HEK293 (cell line): ENCODE measurements around the gene FMNL1.

Experiments
- CTCF ChIA-PET: fragments of 350-600 bp; formaldehyde crosslinking; extraction: SDS; loops from one replicate; lab custom pipeline; 2021; ENCODE audit warnings: antibody characterized with exemption; lab: Yijun Ruan, JAX
- POLR2A ChIA-PET: fragments of 300-600 bp; formaldehyde crosslinking; extraction: SDS; loops from one replicate; lab custom pipeline; 2020; ENCODE audit warnings: antibody characterized with exemption, inconsistent platforms; lab: Yijun Ruan, JAX
- H3K27ac ChIP-seq: fragments of 200-500 bp; sonication (Bioruptor generic); 2 replicates; pipeline ENCODE4 v1.5.1; 2014; ENCODE audit warnings: low read depth, low read length, control low read depth, inconsistent platforms; ENCODE audit errors: extremely low read depth
- H3K36me3 ChIP-seq, 2 experiments: fragments of 200-500 bp in 1 of 2; sonication (Bioruptor generic) in 1 of 2; 1 replicate in 1 of 2; 2 replicates in 1 of 2; pipeline ENCODE4 v1.5.1; 2014 to 2017; ENCODE audit warnings: inconsistent platforms in 2 of 2, low read length in 2 of 2; ENCODE audit not compliant: control insufficient read depth in 2 of 2, insufficient read depth in 1 of 2
- H3K4me1 ChIP-seq: fragments of 200-500 bp; sonication (Bioruptor generic); 2 replicates; pipeline ENCODE4 v1.5.1; 2014; ENCODE audit warnings: mild to moderate bottlenecking, low read length, inconsistent platforms; ENCODE audit not compliant: control insufficient read depth, insufficient read depth
- H3K4me3 ChIP-seq: 2 replicates; pipeline ENCODE4 v1.5.1; 2011; ENCODE audit warnings: low read depth, mild to moderate bottlenecking, control low read depth, low read length, moderate library complexity
- H3K9me3 ChIP-seq: fragments of 200-500 bp; sonication (Bioruptor generic); 2 replicates; pipeline ENCODE4 v1.5.1; 2014; ENCODE audit warnings: low read depth, low read length, inconsistent platforms; ENCODE audit not compliant: control insufficient read depth, insufficient read depth
- EGR2 ChIP-seq: fragments of 450-650 bp; formaldehyde crosslinking; IDR thresholded peaks from 2 replicates; pipeline ENCODE4 v1.5.1; 2016; ENCODE audit warnings: low read depth, missing biosample characterization, missing genetic modification characterization
- FEZF1 ChIP-seq: fragments of 450-650 bp; formaldehyde crosslinking; IDR thresholded peaks from 2 replicates; pipeline ENCODE4 v1.5.1; 2016; ENCODE audit warnings: missing biosample characterization, missing genetic modification characterization
- SETDB1 ChIP-seq: IDR thresholded peaks from one replicate; pipeline ENCODE4 v1.6.1; 2017; ENCODE audit warnings: mild to moderate bottlenecking, low read length, moderate library complexity, mixed read lengths; ENCODE audit not compliant: insufficient read length
- WT1 ChIP-seq: fragments of 450-650 bp; formaldehyde crosslinking; IDR thresholded peaks from 2 replicates; pipeline ENCODE4 v1.5.1; 2016; ENCODE audit warnings: missing biosample characterization, missing genetic modification characterization
- YY2 ChIP-seq: fragments of 450-650 bp; formaldehyde crosslinking; IDR thresholded peaks from 2 replicates; pipeline ENCODE4 v1.5.1; 2016; ENCODE audit warnings: missing biosample characterization, missing genetic modification characterization
- ZFHX2 ChIP-seq: fragments of 450-650 bp; formaldehyde crosslinking; conservative IDR thresholded peaks from 2 replicates; pipeline ENCODE4 v1.5.1; 2016; ENCODE audit warnings: missing biosample characterization, missing genetic modification characterization
- ZNF112 ChIP-seq: fragments of 450-650 bp; formaldehyde crosslinking; IDR thresholded peaks from 2 replicates; pipeline ENCODE4 v1.5.0; 2017; ENCODE audit warnings: missing biosample characterization, missing genetic modification characterization
- ZNF239 ChIP-seq: fragments of 450-650 bp; formaldehyde crosslinking; IDR thresholded peaks from 2 replicates; pipeline ENCODE4 v1.5.1; 2016; ENCODE audit warnings: missing biosample characterization, missing genetic modification characterization
- ZNF677 ChIP-seq: fragments of 450-650 bp; IDR thresholded peaks from 2 replicates; pipeline ENCODE4 v1.5.0; 2018; ENCODE audit warnings: missing biosample characterization, mild to moderate bottlenecking, missing genetic modification characterization, moderate library complexity
- ZNF707 ChIP-seq: fragments of 450-650 bp; formaldehyde crosslinking; IDR thresholded peaks from 2 replicates; pipeline ENCODE4 v1.5.1; 2016; ENCODE audit warnings: missing biosample characterization, missing genetic modification characterization
- ZNF843 ChIP-seq: fragments of 450-650 bp; formaldehyde crosslinking; IDR thresholded peaks from 2 replicates; pipeline ENCODE4 v1.5.1; 2016; ENCODE audit warnings: missing biosample characterization, missing genetic modification characterization
- TF ChIP-seq, protein P1 (sequence below): fragments of 450-650 bp; formaldehyde crosslinking; IDR thresholded peaks from 2 replicates; pipeline ENCODE4 v1.5.1; 2016; ENCODE audit warnings: missing biosample characterization, missing genetic modification characterization
- TF ChIP-seq, protein P2 (sequence below): sonication (generic); formaldehyde crosslinking; IDR thresholded peaks from 2 replicates; pipeline ENCODE4 v1.8.1; 2022; ENCODE audit warnings: mild to moderate bottlenecking, moderate library complexity, missing genetic modification reagents
- TF ChIP-seq, protein P3 (sequence below): fragments of 450-650 bp; formaldehyde crosslinking; IDR thresholded peaks from 2 replicates; pipeline ENCODE4 v1.5.1; 2016; ENCODE audit warnings: missing biosample characterization, missing genetic modification characterization
- TF ChIP-seq, protein P4 (sequence below): fragments of 450-650 bp; IDR thresholded peaks from 2 replicates; pipeline ENCODE4 v1.5.1; 2018; ENCODE audit warnings: missing biosample characterization, mild to moderate bottlenecking, missing genetic modification characterization

The FMNL1 gene

DNA sequence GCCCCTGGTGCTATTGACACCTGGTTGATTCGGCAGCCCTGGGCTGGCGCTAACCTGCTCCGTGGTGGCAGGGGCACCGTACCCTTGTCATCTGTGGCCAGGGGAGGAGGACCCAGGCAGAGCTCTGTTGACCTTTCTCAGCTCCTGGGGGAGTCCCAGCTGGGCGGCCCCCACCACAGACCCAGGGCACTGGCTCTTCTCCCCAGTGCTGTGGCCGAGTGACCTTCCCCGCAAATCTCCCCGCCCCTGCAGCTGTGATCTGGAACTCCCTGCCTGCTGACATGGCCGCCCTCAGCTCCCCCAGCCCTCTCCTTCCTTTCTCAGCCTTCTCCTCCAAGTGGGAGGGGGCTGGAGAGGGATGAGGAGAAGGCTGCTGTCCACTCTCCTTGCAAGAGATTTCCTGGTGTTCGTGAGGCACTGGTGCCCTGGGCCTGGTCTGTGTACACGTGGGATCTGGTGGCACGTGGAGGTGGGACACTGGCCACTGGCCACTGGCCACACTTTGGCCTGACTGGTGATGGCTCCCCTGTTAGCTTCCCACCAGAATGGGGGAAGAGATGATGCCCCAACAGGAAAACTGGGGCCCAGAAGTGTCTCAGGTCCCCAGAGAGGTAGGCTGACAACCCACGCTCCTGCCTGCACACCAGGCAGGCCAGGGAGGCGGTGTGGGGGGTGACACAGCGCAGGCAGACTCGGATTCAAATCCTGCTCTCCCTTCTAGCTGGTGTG is 8.2 kb downstream of the FMNL1 start:
- ChIA-PET CTCF (interaction anchor here (0.6 to 11.7 kb wide), 9 partner anchors 8 to 196 kb away, joined by 3 to 192 read pairs (median 9); partner anchors contain the start of genes ACBD4 and FMNL1), POLR2A (interaction anchor here (0.6 to 1.6 kb wide), 2 partner anchors 80 to 82 kb away, joined by 3 to 7 read pairs; partner anchors contain the start of gene HEXIM1)
- no peak for TF ChIP-seq FEZF1 (tag by site-specific recombination)
- TF ChIP-seq EGR2 (tag by site-specific recombination): peak; percentile 40; the same call in 1 of the 2 replicates
- peak; percentile 45 for TF ChIP-seq ZFHX2 (tag by site-specific recombination)
- TF ChIP-seq, protein P1, sequence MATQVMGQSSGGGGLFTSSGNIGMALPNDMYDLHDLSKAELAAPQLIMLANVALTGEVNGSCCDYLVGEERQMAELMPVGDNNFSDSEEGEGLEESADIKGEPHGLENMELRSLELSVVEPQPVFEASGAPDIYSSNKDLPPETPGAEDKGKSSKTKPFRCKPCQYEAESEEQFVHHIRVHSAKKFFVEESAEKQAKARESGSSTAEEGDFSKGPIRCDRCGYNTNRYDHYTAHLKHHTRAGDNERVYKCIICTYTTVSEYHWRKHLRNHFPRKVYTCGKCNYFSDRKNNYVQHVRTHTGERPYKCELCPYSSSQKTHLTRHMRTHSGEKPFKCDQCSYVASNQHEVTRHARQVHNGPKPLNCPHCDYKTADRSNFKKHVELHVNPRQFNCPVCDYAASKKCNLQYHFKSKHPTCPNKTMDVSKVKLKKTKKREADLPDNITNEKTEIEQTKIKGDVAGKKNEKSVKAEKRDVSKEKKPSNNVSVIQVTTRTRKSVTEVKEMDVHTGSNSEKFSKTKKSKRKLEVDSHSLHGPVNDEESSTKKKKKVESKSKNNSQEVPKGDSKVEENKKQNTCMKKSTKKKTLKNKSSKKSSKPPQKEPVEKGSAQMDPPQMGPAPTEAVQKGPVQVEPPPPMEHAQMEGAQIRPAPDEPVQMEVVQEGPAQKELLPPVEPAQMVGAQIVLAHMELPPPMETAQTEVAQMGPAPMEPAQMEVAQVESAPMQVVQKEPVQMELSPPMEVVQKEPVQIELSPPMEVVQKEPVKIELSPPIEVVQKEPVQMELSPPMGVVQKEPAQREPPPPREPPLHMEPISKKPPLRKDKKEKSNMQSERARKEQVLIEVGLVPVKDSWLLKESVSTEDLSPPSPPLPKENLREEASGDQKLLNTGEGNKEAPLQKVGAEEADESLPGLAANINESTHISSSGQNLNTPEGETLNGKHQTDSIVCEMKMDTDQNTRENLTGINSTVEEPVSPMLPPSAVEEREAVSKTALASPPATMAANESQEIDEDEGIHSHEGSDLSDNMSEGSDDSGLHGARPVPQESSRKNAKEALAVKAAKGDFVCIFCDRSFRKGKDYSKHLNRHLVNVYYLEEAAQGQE (tag by site-specific recombination): peak; percentile 73
- Histone ChIP-seq H3K4me1 (no peaks in the 10 kb centered on the region; the same call in 1 of the 2 replicates), H3K4me3 (no peak overlapping the region), H3K36me3 (no peaks in the 10 kb centered on the region), H3K27ac (no peak overlapping the region), H3K9me3 (no peaks in the 10 kb centered on the region)

DNA sequence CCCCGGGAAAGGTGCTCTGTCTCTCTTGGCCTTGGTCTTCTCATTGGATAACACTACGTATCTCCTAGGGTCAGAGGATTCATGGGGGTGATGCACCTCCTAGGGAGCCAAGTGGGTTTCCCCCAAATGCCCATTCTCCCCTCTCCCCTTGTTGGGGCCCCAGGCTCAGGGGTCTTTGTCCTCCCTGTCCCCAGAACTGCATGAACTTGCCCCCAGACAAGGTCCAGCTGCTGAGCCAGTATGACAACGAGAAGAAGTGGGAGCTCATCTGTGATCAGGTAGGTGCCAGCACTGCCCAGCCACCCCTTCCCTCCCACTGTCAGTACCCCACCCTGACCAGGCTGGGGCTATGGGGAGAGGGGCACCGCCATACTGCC is 8.7 kb downstream of the FMNL1 start:
- CTCF ChIA-PET: interaction anchor here (0.6 to 11.7 kb wide), 10 partner anchors 11 to 196 kb away, joined by 3 to 192 read pairs (median 10); partner anchors contain the start of genes ACBD4, FMNL1 and HEXIM1
- POLR2A ChIA-PET: interaction anchor here (1.2 kb wide), 1 partner anchor 69 kb away, joined by 4 read pairs; the partner anchor contains the start of gene HEXIM2
- H3K27ac ChIP-seq: no peak overlapping the region
- TF ChIP-seq, protein P2, sequence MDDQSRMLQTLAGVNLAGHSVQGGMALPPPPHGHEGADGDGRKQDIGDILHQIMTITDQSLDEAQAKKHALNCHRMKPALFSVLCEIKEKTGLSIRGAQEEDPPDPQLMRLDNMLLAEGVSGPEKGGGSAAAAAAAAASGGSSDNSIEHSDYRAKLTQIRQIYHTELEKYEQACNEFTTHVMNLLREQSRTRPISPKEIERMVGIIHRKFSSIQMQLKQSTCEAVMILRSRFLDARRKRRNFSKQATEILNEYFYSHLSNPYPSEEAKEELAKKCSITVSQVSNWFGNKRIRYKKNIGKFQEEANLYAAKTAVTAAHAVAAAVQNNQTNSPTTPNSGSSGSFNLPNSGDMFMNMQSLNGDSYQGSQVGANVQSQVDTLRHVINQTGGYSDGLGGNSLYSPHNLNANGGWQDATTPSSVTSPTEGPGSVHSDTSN (CRISPR knock-in tag): no peak
- TF ChIP-seq YY2: no peak
- no peak for TF ChIP-seq WT1
- no peak for TF ChIP-seq SETDB1
- no peak for TF ChIP-seq ZNF843 (tag by site-specific recombination)
- TF ChIP-seq ZNF707 (tag by site-specific recombination): no peak
- no peak for TF ChIP-seq ZNF112 (tag by site-specific recombination)
- TF ChIP-seq, protein P3, sequence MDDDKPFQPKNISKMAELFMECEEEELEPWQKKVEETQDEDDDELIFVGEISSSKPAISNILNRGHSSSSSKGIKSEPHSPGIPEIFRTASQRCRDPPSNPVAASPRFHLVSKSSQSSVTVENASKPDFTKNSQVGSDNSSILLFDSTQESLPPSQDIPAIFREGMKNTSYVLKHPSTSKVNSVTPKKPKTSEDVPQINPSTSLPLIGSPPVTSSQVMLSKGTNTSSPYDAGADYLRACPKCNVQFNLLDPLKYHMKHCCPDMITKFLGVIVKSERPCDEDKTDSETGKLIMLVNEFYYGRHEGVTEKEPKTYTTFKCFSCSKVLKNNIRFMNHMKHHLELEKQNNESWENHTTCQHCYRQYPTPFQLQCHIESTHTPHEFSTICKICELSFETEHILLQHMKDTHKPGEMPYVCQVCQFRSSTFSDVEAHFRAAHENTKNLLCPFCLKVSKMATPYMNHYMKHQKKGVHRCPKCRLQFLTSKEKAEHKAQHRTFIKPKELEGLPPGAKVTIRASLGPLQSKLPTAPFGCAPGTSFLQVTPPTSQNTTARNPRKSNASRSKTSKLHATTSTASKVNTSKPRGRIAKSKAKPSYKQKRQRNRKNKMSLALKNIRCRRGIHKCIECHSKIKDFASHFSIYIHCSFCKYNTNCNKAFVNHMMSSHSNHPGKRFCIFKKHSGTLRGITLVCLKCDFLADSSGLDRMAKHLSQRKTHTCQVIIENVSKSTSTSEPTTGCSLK (tag by site-specific recombination): no peak
- TF ChIP-seq, protein P4, sequence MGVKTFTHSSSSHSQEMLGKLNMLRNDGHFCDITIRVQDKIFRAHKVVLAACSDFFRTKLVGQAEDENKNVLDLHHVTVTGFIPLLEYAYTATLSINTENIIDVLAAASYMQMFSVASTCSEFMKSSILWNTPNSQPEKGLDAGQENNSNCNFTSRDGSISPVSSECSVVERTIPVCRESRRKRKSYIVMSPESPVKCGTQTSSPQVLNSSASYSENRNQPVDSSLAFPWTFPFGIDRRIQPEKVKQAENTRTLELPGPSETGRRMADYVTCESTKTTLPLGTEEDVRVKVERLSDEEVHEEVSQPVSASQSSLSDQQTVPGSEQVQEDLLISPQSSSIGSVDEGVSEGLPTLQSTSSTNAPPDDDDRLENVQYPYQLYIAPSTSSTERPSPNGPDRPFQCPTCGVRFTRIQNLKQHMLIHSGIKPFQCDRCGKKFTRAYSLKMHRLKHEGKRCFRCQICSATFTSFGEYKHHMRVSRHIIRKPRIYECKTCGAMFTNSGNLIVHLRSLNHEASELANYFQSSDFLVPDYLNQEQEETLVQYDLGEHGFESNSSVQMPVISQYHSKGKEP (tag by site-specific recombination): no peak
- TF ChIP-seq ZNF239 (tag by site-specific recombination): no peak
- no peak for TF ChIP-seq ZNF677 (tag by site-specific recombination)
- TF ChIP-seq EGR2 (tag by site-specific recombination): no peak
- H3K9me3 ChIP-seq: no peaks in the 10 kb centered on the region
- H3K4me1 ChIP-seq: no peaks in the 10 kb centered on the region; the same call in 1 of the 2 replicates
- no peaks in the 10 kb centered on the region for H3K36me3 ChIP-seq
- H3K4me3 ChIP-seq: no peak overlapping the region
